Ovary (tissue), 3 donors: ENCODE results near the gene SLC39A11.

Source experiments
- CTCF ChIP-seq, 3 donors: fragments of 450-650 bp in 2 of 3; fragments of 200-600 bp in 1 of 3; IDR thresholded peaks; one replicate each; pipeline versions ENCODE4 v1.5.1 to v1.8.0; 2016 to 2022; ENCODE audit warnings: antibody characterized with exemption in 3 of 3, mild to moderate bottlenecking in 1 of 3
- POLR2A ChIP-seq: fragments of 450-650 bp; IDR thresholded peaks from one replicate; pipeline ENCODE4 v1.6.1; 2017; ENCODE audit warnings: antibody characterized with exemption, mild to moderate bottlenecking, moderate library complexity
- donor health status: DM: no; HTN: no; CAD: no.

GRCh38 chr17:73065376-73065775, 27.1 kb downstream of the SLC39A11 start:
- TF ChIP-seq CTCF (IDR thresholded peaks at IDR 0.05) (no peak), POLR2A (no peak)
